WTC11 (cell line): Measurements from ENCODE around the gene NOP56. TPM values are rescaled to one million over a fixed set of nuclear protein-coding genes. Genes with fewer than 3 reads are reported as not detected.

Experiments used
- ATAC-seq: fragments of 200-7000 bp; cut with Tn5 transposase; 2 replicates; pipeline ENCODE4 v1.10.0; 2021; ENCODE audit warnings: mild to moderate bottlenecking, moderate library complexity
- CTCF ChIA-PET: fragments of 300-600 bp; sonication (Branson Sonifier 250); formaldehyde crosslinking; loops from one replicate; lab custom pipeline; 2021; ENCODE audit warnings: antibody characterized with exemption; lab: Charles Lee
- POLR2A ChIA-PET: fragments of 350-600 bp; sonication (Branson Sonifier 250); formaldehyde crosslinking; loops from one replicate; lab custom pipeline; 2021; ENCODE audit warnings: antibody characterized with exemption; lab: Charles Lee
- DNase-seq: peaks from one replicate; pipeline ENCODE4 v3.0.0; 2021; ENCODE audit warnings: low spot score
- H3K27ac Mint-ChIP-seq: 2 replicates; pipeline ENCODE4 v1.8.0; 2021; ENCODE audit warnings: mixed read lengths
- H3K27me3 Mint-ChIP-seq: 2 replicates; pipeline ENCODE4 v1.8.0; 2021; ENCODE audit warnings: low read depth, mild to moderate bottlenecking, moderate library complexity, mixed read lengths
- H3K36me3 Mint-ChIP-seq: 2 replicates; pipeline ENCODE4 v1.8.0; 2021; ENCODE audit warnings: mixed read lengths
- H3K4me1 Mint-ChIP-seq: 2 replicates; pipeline ENCODE4 v1.8.0; 2022; ENCODE audit warnings: mixed read lengths
- H3K4me3 Mint-ChIP-seq: 2 replicates; pipeline ENCODE4 v1.8.0; 2021; ENCODE audit warnings: mild to moderate bottlenecking, moderate library complexity, mixed read lengths
- H3K9me3 Mint-ChIP-seq: 2 replicates; pipeline ENCODE4 v1.8.0; 2021; ENCODE audit warnings: mixed read lengths
- ATF1 ChIP-seq: sonication (generic); formaldehyde crosslinking; IDR thresholded peaks from 2 replicates; pipeline ENCODE4 v1.8.1; 2023; ENCODE audit warnings: mild to moderate bottlenecking, moderate library complexity, missing genetic modification reagents
- E2F1 ChIP-seq: sonication (generic); formaldehyde crosslinking; IDR thresholded peaks from 2 replicates; pipeline ENCODE4 v1.8.0; 2022; ENCODE audit warnings: mild to moderate bottlenecking, missing genetic modification reagents
- ERG ChIP-seq: fragments of 250-450 bp; sonication (Bioruptor Pico); IDR thresholded peaks from 2 replicates; pipeline ENCODE4 v1.8.0; 2021; ENCODE audit warnings: mild to moderate bottlenecking
- ETV6 ChIP-seq: sonication (generic); formaldehyde crosslinking; IDR thresholded peaks from 2 replicates; pipeline ENCODE4 v1.8.1; 2022; ENCODE audit warnings: mild to moderate bottlenecking, missing genetic modification reagents
- GTF2I ChIP-seq: fragments of 250-450 bp; sonication (Bioruptor Pico); conservative IDR thresholded peaks from 2 replicates; pipeline ENCODE4 v1.4.0; 2021; ENCODE audit warnings: mild to moderate bottlenecking
- JAZF1 ChIP-seq: fragments of 250-450 bp; sonication (Bioruptor Pico); IDR thresholded peaks from 2 replicates; pipeline ENCODE4 v1.9.0; 2021; ENCODE audit warnings: moderate library complexity, mild to moderate bottlenecking, inconsistent platforms
- MXD4 ChIP-seq: fragments of 250-450 bp; sonication (Bioruptor Pico); IDR thresholded peaks from 2 replicates; pipeline ENCODE4 v1.8.0; 2021; ENCODE audit warnings: mild to moderate bottlenecking, moderate library complexity, borderline replicate concordance
- PREB ChIP-seq: sonication (generic); formaldehyde crosslinking; IDR thresholded peaks from 2 replicates; pipeline ENCODE4 v1.8.1; 2022; ENCODE audit warnings: mild to moderate bottlenecking, missing genetic modification reagents, moderate library complexity, borderline replicate concordance
- RELA ChIP-seq: sonication (generic); formaldehyde crosslinking; IDR thresholded peaks from 2 replicates; pipeline ENCODE4 v1.8.1; 2022; ENCODE audit warnings: missing genetic modification reagents, mild to moderate bottlenecking, borderline replicate concordance
- TEAD1 ChIP-seq: sonication (generic); formaldehyde crosslinking; IDR thresholded peaks from 2 replicates; pipeline ENCODE4 v1.8.0; 2022; ENCODE audit warnings: mild to moderate bottlenecking, missing genetic modification reagents
- ZNF138 ChIP-seq: sonication (generic); formaldehyde crosslinking; conservative IDR thresholded peaks from 2 replicates; pipeline ENCODE4 v1.8.1; 2022; ENCODE audit warnings: mild to moderate bottlenecking, moderate library complexity, missing genetic modification reagents
- ZNF396 ChIP-seq: fragments of 250-450 bp; sonication (Bioruptor Pico); IDR thresholded peaks from 2 replicates; pipeline ENCODE4 v1.8.0; 2021; ENCODE audit warnings: mild to moderate bottlenecking, moderate library complexity, borderline replicate concordance
- ZNF425 ChIP-seq: fragments of 250-450 bp; sonication (Bioruptor Pico); conservative IDR thresholded peaks from 2 replicates; pipeline ENCODE4 v1.9.0; 2021; ENCODE audit warnings: mild to moderate bottlenecking
- ZNF671 ChIP-seq: fragments of 250-450 bp; sonication (Bioruptor Pico); IDR thresholded peaks from 2 replicates; pipeline ENCODE4 v1.8.0; 2021; ENCODE audit warnings: mild to moderate bottlenecking
- ZSCAN18 ChIP-seq: fragments of 250-450 bp; sonication (Bioruptor Pico); IDR thresholded peaks from 2 replicates; pipeline ENCODE4 v2.1.2; 2022; ENCODE audit warnings: mild to moderate bottlenecking, moderate library complexity
- total RNA-seq: library from RNA; stranded (reverse); gene quantifications from 3 replicates; pipeline ENCODE4 v1.2.3, GENCODE V29; 2021

Gene NOP56
- total RNA-seq, 1 experiment from 2014 or later = 634 TPM

GRCh38 chr20:2657241-2657640, 4.8 kb downstream of the NOP56 start:
- H3K27me3 Mint-ChIP-seq = no peaks in the 10 kb centered on the region
- no peak overlapping the region for H3K4me3 Mint-ChIP-seq
- peaks cover 92% of the 10 kb centered on the region for H3K36me3 Mint-ChIP-seq
- no peaks in the 10 kb centered on the region for H3K9me3 Mint-ChIP-seq
- CTCF ChIA-PET = no interaction called here
- POLR2A ChIA-PET = no interaction called here
- no peak overlapping the region; the same call in 1 of the 2 replicates for H3K27ac Mint-ChIP-seq
- H3K4me1 Mint-ChIP-seq = peaks cover 19% of the 10 kb centered on the region
- ATAC-seq = no peak
- no peak for TF ChIP-seq MXD4 (CRISPR knock-in tag)
- TF ChIP-seq JAZF1 (CRISPR knock-in tag) = no peak
- TF ChIP-seq ZNF425 = no peak
- TF ChIP-seq ZNF138 (CRISPR knock-in tag) = no peak
- no peak for TF ChIP-seq ZNF396 (CRISPR knock-in tag)
- TF ChIP-seq PREB = no peak
- TF ChIP-seq TEAD1 (CRISPR knock-in tag) = no peak
- TF ChIP-seq ETV6 (CRISPR knock-in tag) = no peak
- TF ChIP-seq E2F1 (CRISPR knock-in tag) = no peak
- no peak for TF ChIP-seq ERG (CRISPR knock-in tag)
- TF ChIP-seq ZSCAN18 (CRISPR knock-in tag) = no peak
- TF ChIP-seq RELA (CRISPR knock-in tag) = no peak
- TF ChIP-seq ATF1 (CRISPR knock-in tag) = no peak
- DNase-seq = no peak

GRCh38 chr20:2657674-2658073, 5.2 kb downstream of the NOP56 start:
- ATAC-seq = no peak
- Mint-ChIP-seq H3K4me3 (no peak overlapping the region), H3K36me3 (peaks cover 94% of the 10 kb centered on the region), H3K27me3 (no peaks in the 10 kb centered on the region), H3K4me1 (peaks cover 19% of the 10 kb centered on the region), H3K27ac (peak overlapping the region; percentile 42), H3K9me3 (no peaks in the 10 kb centered on the region)
- ChIA-PET CTCF (no interaction called here), POLR2A (no interaction called here)
- TF ChIP-seq GTF2I (no peak), ZNF671 (CRISPR knock-in tag) (0 out of 2 replicates have a peak, but pooled peaks have one; percentile 7)
- no peak for DNase-seq
